Caco-2 (cell line): ENCODE results near the gene ANO8. TPM values are rescaled to one million over a fixed set of nuclear protein-coding genes. Genes with fewer than 3 reads are reported as not detected.
"Not testable (repeated sequence)": the region's sequence is repeated elsewhere in the genome, so short reads cannot be mapped to it uniquely, and the experiment has no call there.

ENCODE experiments used
- BruUV-seq: library from RNA; stranded (reverse); fragments of 400-500 nt; replicated peaks from 2 replicates; lab custom pipeline; 2021; lab: Mats Ljungman, UMichigan
- CTCF ChIA-PET: fragments of 300-600 bp; sonication (Branson Sonifier 250); formaldehyde crosslinking; loops from one replicate; lab custom pipeline; 2022; ENCODE audit warnings: antibody characterized with exemption; lab: Charles Lee
- POLR2A ChIA-PET: fragments of 300-600 bp; sonication (Branson Sonifier 250); formaldehyde crosslinking; loops from one replicate; lab custom pipeline; 2022; ENCODE audit warnings: antibody characterized with exemption; lab: Charles Lee
- DNase-seq, 2 experiments: peaks; one replicate each; pipeline versions ENCODE4 v3.0.0 to v3.0.0-alpha.2; 2020 to 2022
- H3K27me3 ChIP-seq: replicated peaks from 2 replicates; pipeline ENCODE4 v1.6.0; 2011; ENCODE audit warnings: low read length; ENCODE audit not compliant: control insufficient read depth, insufficient read depth
- H3K36me3 ChIP-seq: 2 replicates; pipeline ENCODE4 v1.5.1; 2011; ENCODE audit warnings: low read length; ENCODE audit not compliant: control insufficient read depth, insufficient read depth
- H3K4me1 ChIP-seq: fragments of 250-450 bp; sonication (Bioruptor Pico); 2 replicates; pipeline ENCODE4 v1.5.1; 2020; ENCODE audit warnings: mild to moderate bottlenecking
- H3K4me3 ChIP-seq: 2 replicates; pipeline ENCODE4 v1.5.1; 2011; ENCODE audit warnings: low read depth, mild to moderate bottlenecking, control low read depth, low read length
- H3K9me3 ChIP-seq: fragments of 250-450 bp; sonication (Bioruptor Pico); 2 replicates; pipeline ENCODE4 v1.5.1; 2020; ENCODE audit warnings: mild to moderate bottlenecking, moderate library complexity
- H3K27ac Mint-ChIP-seq: one replicate; pipeline ENCODE4 v1.8.0; 2022; ENCODE audit warnings: mixed read lengths; ENCODE audit not compliant: unreplicated experiment
- H3K27me3 Mint-ChIP-seq: one replicate; pipeline ENCODE4 v1.8.0; 2022; ENCODE audit warnings: mixed read lengths; ENCODE audit not compliant: insufficient read depth, unreplicated experiment
- H3K36me3 Mint-ChIP-seq: one replicate; pipeline ENCODE4 v1.8.0; 2022; ENCODE audit warnings: mild to moderate bottlenecking, mixed read lengths; ENCODE audit not compliant: insufficient read depth, unreplicated experiment
- H3K4me1 Mint-ChIP-seq: one replicate; pipeline ENCODE4 v1.8.0; 2022; ENCODE audit warnings: low read depth, mixed read lengths; ENCODE audit not compliant: unreplicated experiment
- H3K4me3 Mint-ChIP-seq: one replicate; pipeline ENCODE4 v1.8.0; 2022; ENCODE audit warnings: mild to moderate bottlenecking, moderate library complexity, mixed read lengths; ENCODE audit not compliant: unreplicated experiment
- H3K9me3 Mint-ChIP-seq: one replicate; pipeline ENCODE4 v1.8.0; 2022; ENCODE audit warnings: mixed read lengths; ENCODE audit not compliant: unreplicated experiment
- intact Hi-C: fragments of 100-400 bp; cut with micrococcal nuclease; formaldehyde crosslinking; loops from one replicate; pipeline ENCODE4 v1.10.0; 2022; ENCODE audit not compliant: unreplicated experiment
- total RNA-seq: library from RNA; stranded (reverse); gene quantifications from 2 replicates; pipeline ENCODE4 v1.2.3, GENCODE V29; 2022
- TF ChIP-seq, protein P1 (sequence below), 2 experiments: fragments of 200-600 bp in 1 of 2; IDR thresholded peaks; 1 replicate in 1 of 2; 2 replicates in 1 of 2; pipeline versions ENCODE4 v1.5.1 to v1.8.0; 2011 to 2022; ENCODE audit warnings: antibody characterized with exemption in 1 of 2, control low read depth in 1 of 2, inconsistent platforms in 1 of 2, low read depth in 1 of 2, low read length in 1 of 2, mild to moderate bottlenecking in 1 of 2, moderate library complexity in 1 of 2; ENCODE audit not compliant: insufficient read depth in 1 of 2, severe bottlenecking in 1 of 2, unreplicated experiment in 1 of 2

Gene ANO8
- total RNA-seq, 1 experiment from 2014 or later: 11.5 TPM

DNA sequence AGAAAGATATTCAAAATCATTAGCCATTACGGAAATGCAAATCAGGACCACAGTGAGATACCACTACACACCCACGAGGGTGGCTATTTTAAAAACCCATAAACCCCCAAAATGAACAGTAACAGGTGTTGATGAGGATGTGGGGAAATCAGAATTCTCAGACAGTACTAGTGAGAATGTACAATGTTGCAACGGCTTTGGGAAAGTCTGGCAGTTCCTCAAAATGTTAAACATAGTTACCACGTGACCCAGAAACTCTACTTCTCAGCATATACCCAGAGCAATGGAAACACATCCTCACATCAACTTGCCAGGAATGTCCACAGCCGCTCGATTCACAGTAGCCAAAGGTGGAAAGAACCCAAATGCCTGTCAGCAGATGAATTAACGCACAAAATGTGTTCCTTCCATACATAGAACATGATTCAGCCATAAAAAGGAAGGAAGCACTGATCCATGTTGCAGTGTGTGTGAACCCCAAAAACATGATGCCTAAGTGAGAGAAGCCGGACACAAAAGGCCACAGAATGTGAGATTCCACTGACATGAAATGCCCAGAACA lies 35.5 kb upstream of the ANO8 start:
- Mint-ChIP-seq H3K36me3 (no peaks in the 10 kb centered on the region), H3K4me1 (no peaks in the 10 kb centered on the region), H3K27me3 (no peaks in the 10 kb centered on the region), H3K27ac (no peak overlapping the region), H3K4me3 (no peak overlapping the region), H3K9me3 (no peaks in the 10 kb centered on the region)
- no TSS peak for BruUV-seq
- DNase-seq: no peak
- Histone ChIP-seq H3K4me3 (no peak overlapping the region), H3K9me3 (no peaks in the 10 kb centered on the region), H3K36me3 (no peaks in the 10 kb centered on the region), H3K27me3 (no peaks in the 10 kb centered on the region), H3K4me1 (no peaks in the 10 kb centered on the region)
- ChIA-PET POLR2A (no interaction called here), CTCF (no interaction called here)
- intact Hi-C loops: no loop called here
- TF ChIP-seq, protein P1, sequence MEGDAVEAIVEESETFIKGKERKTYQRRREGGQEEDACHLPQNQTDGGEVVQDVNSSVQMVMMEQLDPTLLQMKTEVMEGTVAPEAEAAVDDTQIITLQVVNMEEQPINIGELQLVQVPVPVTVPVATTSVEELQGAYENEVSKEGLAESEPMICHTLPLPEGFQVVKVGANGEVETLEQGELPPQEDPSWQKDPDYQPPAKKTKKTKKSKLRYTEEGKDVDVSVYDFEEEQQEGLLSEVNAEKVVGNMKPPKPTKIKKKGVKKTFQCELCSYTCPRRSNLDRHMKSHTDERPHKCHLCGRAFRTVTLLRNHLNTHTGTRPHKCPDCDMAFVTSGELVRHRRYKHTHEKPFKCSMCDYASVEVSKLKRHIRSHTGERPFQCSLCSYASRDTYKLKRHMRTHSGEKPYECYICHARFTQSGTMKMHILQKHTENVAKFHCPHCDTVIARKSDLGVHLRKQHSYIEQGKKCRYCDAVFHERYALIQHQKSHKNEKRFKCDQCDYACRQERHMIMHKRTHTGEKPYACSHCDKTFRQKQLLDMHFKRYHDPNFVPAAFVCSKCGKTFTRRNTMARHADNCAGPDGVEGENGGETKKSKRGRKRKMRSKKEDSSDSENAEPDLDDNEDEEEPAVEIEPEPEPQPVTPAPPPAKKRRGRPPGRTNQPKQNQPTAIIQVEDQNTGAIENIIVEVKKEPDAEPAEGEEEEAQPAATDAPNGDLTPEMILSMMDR (IDR thresholded peaks at IDR 0.05; ENCODE audit: insufficient read depth in 1 of 2, low read depth in 1 of 2, low read length in 1 of 2, severe bottlenecking in 1 of 2, unreplicated experiment in 1 of 2): no peak

DNA sequence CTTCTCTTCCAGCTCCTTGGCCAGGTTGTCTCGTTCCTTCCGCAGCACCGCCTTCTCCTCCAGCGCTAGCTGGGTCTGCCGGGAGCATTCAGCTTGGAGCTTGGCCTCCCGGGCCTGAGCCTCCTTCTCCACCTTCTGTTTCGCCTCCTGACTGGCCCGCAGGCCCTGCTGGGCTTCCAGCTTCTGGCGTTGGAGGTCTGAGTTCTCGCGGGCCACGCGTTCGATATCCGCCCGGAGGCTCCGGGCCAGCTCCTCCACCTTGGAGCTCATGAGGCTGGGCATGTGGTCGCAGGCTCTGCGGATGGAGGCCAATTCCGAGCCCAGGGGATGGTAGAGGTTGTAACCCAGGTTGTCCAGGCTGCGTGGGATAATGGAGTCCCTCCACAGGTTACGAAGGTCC lies 30.7 kb upstream of the ANO8 start:
- no peaks in the 10 kb centered on the region for H3K4me1 Mint-ChIP-seq
- H3K36me3 Mint-ChIP-seq: no peaks in the 10 kb centered on the region
- Histone ChIP-seq H3K4me3 (no peak overlapping the region), H3K9me3 (no peaks in the 10 kb centered on the region), H3K36me3 (no peaks in the 10 kb centered on the region), H3K4me1 (no peaks in the 10 kb centered on the region), H3K27me3 (no peaks in the 10 kb centered on the region)
- no TSS peak for BruUV-seq
- H3K27me3 Mint-ChIP-seq: peaks cover 8% of the 10 kb centered on the region
- TF ChIP-seq, protein P1 (IDR thresholded peaks at IDR 0.05; ENCODE audit: insufficient read depth in 1 of 2, low read depth in 1 of 2, low read length in 1 of 2, severe bottlenecking in 1 of 2, unreplicated experiment in 1 of 2): no peak
- no peak for DNase-seq
- no peak overlapping the region for H3K4me3 Mint-ChIP-seq
- no peak overlapping the region for H3K27ac Mint-ChIP-seq
- intact Hi-C loops: no loop called here
- ChIA-PET CTCF (no interaction called here), POLR2A (no interaction called here)
- no peaks in the 10 kb centered on the region for H3K9me3 Mint-ChIP-seq

DNA sequence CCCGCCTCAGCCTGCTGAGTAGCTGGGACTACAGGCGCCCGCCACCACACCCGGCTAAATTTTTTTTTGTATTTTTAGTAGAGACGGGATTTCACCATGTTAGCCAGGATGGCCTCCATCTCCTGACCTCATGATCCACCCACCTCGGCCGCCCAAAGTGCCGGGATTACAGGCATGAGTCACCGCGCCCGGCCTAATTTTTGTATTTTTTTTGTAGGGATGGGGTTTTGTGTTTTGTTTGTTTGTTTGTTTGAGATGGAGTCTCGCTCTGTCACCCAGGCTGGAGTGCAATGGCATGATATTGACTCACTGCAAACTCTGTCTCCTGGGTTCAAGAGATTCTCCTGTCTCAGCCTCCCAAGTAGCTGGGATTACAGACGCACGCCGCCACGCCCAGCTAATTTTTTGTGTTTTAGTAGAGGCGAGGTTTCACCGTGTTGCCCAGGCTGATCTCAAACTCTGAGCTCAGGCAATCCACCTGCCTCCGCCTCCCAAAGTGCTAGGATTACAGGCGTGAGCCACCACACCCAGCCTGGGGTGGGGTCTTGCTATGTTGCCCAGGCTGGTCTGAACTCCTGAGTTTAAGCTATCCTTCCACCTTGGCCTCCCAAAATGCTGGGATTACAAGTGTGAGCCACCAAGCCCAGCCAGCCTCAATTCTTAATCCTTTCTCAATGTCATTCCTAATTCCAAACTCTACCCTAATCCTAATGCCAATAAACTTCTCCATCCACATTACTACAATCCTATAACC lies 29.4 kb upstream of the ANO8 start:
- H3K4me3 Mint-ChIP-seq, POLR2A ChIA-PET: not testable (repeated sequence)
- CTCF ChIA-PET: interaction anchor here (0.7 kb wide), 1 partner anchor 22 kb away, joined by 5 read pairs; no protein-coding TSS in a partner anchor

More for the DNA sequence above, 29.4 kb upstream of the ANO8 start:
- intact Hi-C loops, H3K4me1 Mint-ChIP-seq, H3K9me3 Mint-ChIP-seq, H3K4me1 ChIP-seq, H3K27ac Mint-ChIP-seq, DNase-seq, H3K4me3 ChIP-seq, H3K27me3 Mint-ChIP-seq, H3K36me3 Mint-ChIP-seq, H3K36me3 ChIP-seq, BruUV-seq, H3K27me3 ChIP-seq, H3K9me3 ChIP-seq: not testable (repeated sequence)
